ENCODE data around the gene MAU2. TPM values are rescaled to one million over a fixed set of nuclear protein-coding genes. Genes with fewer than 3 reads are reported as not detected.
A peak's percentile ranks its signal among the peaks of the same experiment; 100 is the strongest.
"Not testable (repeated sequence)": the region's sequence is repeated elsewhere in the genome, so short reads cannot be mapped to it uniquely, and the experiment has no call there.

The MAU2 gene
- total RNA-seq, 1 donor from 2014 or later, result 37.0 TPM

- DNase-seq (ENCODE audit: low read depth), result peak; percentile 16
- Mint-ChIP-seq H3K36me3 (ENCODE audit: low read depth, unreplicated experiment) (peaks cover 13% of the 10 kb centered on the region), H3K27me3 (ENCODE audit: low read depth, unreplicated experiment) (no peaks in the 10 kb centered on the region), H3K4me3 (ENCODE audit: unreplicated experiment) (no peak overlapping the region), H3K4me1 (ENCODE audit: low read depth, unreplicated experiment) (no peaks in the 10 kb centered on the region), H3K9me3 (ENCODE audit: unreplicated experiment) (no peaks in the 10 kb centered on the region), H3K27ac (ENCODE audit: unreplicated experiment) (no peak overlapping the region)
- Histone ChIP-seq H3K4me1 (ENCODE audit: insufficient read depth, low read length) (no peaks in the 10 kb centered on the region), H3K27me3 (ENCODE audit: insufficient read depth, low read length) (no peaks in the 10 kb centered on the region), H3K9ac (ENCODE audit: low read length) (no peak overlapping the region), H3K9me3 (ENCODE audit: insufficient read depth, low read depth, low read length) (no peaks in the 10 kb centered on the region), H2AFZ (ENCODE audit: low read depth, low read length) (no peak overlapping the region), H3K4me2 (ENCODE audit: low read length) (no peak overlapping the region), H4K20me1 (ENCODE audit: insufficient read depth, low read length) (peaks cover 1% of the 10 kb centered on the region), H3K4me3 (ENCODE audit: insufficient read depth, low read depth, low read length) (no peak overlapping the region), H3K79me2 (ENCODE audit: insufficient read depth, low read length) (no peaks in the 10 kb centered on the region), H3K36me3 (ENCODE audit: insufficient read depth, low read length) (peaks cover 23% of the 10 kb centered on the region), H3K27ac (ENCODE audit: low read depth, low read length) (no peak overlapping the region)
- no peak for FAIRE-seq
- TF ChIP-seq CTCF (IDR thresholded peaks at IDR 0.05; ENCODE audit: insufficient read depth, low read depth, low read length), result no peak
- no peak for TF ChIP-seq EZH2 (IDR thresholded peaks at IDR 0.05; ENCODE audit: insufficient read depth, low read length)
Observed at GRCh38 chr19:19348266-19348665, 27.6 kb downstream of the MAU2 start.

DNA sequence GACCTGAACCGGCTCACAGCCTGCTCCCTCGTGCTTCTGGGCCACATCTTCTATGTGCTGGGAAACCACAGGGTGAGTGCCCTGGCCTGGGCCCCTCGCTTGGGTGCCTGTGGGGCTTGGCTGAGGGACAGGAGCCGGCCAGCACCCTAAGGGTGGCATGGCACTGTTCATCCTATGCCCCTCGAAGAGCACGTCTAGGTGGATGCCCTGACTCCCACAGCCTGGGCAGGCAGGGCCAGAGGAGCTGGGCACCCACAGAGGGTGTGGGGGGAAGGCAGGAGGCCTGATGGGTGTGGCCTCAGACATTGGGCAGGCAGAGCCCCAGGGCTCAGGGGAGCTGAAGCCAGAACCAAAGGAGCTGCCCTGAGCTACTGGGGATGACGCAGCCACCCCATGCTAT, 28.7 kb downstream of the MAU2 start:
- Histone ChIP-seq H3K4me3 (ENCODE audit: insufficient read depth, low read depth, low read length) (no peak overlapping the region), H2AFZ (ENCODE audit: low read depth, low read length) (no peak overlapping the region), H3K27me3 (ENCODE audit: insufficient read depth, low read length) (no peaks in the 10 kb centered on the region), H3K27ac (ENCODE audit: low read depth, low read length) (no peak overlapping the region), H3K4me2 (ENCODE audit: low read length) (no peak overlapping the region), H3K4me1 (ENCODE audit: insufficient read depth, low read length) (no peaks in the 10 kb centered on the region), H3K9me3 (ENCODE audit: insufficient read depth, low read depth, low read length) (no peaks in the 10 kb centered on the region), H4K20me1 (ENCODE audit: insufficient read depth, low read length) (no peaks in the 10 kb centered on the region), H3K79me2 (ENCODE audit: insufficient read depth, low read length) (no peaks in the 10 kb centered on the region), H3K36me3 (ENCODE audit: insufficient read depth, low read length) (peaks cover 25% of the 10 kb centered on the region), H3K9ac (ENCODE audit: low read length) (no peak overlapping the region)
- Mint-ChIP-seq H3K4me1 (ENCODE audit: low read depth, unreplicated experiment) (no peaks in the 10 kb centered on the region), H3K27ac (ENCODE audit: unreplicated experiment) (no peak overlapping the region), H3K36me3 (ENCODE audit: low read depth, unreplicated experiment) (peaks cover 16% of the 10 kb centered on the region), H3K9me3 (ENCODE audit: unreplicated experiment) (no peaks in the 10 kb centered on the region), H3K4me3 (ENCODE audit: unreplicated experiment) (no peak overlapping the region), H3K27me3 (ENCODE audit: low read depth, unreplicated experiment) (no peaks in the 10 kb centered on the region)
- no peak for FAIRE-seq
- TF ChIP-seq EZH2 (IDR thresholded peaks at IDR 0.05; ENCODE audit: insufficient read depth, low read length), result no peak
- TF ChIP-seq CTCF (IDR thresholded peaks at IDR 0.05; ENCODE audit: insufficient read depth, low read depth, low read length), result no peak
- DNase-seq (ENCODE audit: low read depth), result no peak

- not testable (repeated sequence) for H3K79me2 ChIP-seq (ENCODE audit: insufficient read depth, low read length); H3K4me1 Mint-ChIP-seq (ENCODE audit: low read depth, unreplicated experiment); H3K27me3 ChIP-seq (ENCODE audit: insufficient read depth, low read length); FAIRE-seq; H3K4me3 Mint-ChIP-seq (ENCODE audit: unreplicated experiment); H3K4me3 ChIP-seq (ENCODE audit: insufficient read depth, low read depth, low read length); DNase-seq (ENCODE audit: low read depth); H3K27ac ChIP-seq (ENCODE audit: low read depth, low read length); H3K9ac ChIP-seq (ENCODE audit: low read length); H3K9me3 Mint-ChIP-seq (ENCODE audit: unreplicated experiment); H3K27ac Mint-ChIP-seq (ENCODE audit: unreplicated experiment); H3K9me3 ChIP-seq (ENCODE audit: insufficient read depth, low read depth, low read length); H3K4me2 ChIP-seq (ENCODE audit: low read length); H3K4me1 ChIP-seq (ENCODE audit: insufficient read depth, low read length); H2AFZ ChIP-seq (ENCODE audit: low read depth, low read length); H3K27me3 Mint-ChIP-seq (ENCODE audit: low read depth, unreplicated experiment); H4K20me1 ChIP-seq (ENCODE audit: insufficient read depth, low read length)
- H3K36me3 ChIP-seq (ENCODE audit: insufficient read depth, low read length), result peaks cover 18% of the 10 kb centered on the region
- peaks cover 13% of the 10 kb centered on the region for H3K36me3 Mint-ChIP-seq (ENCODE audit: low read depth, unreplicated experiment)
Observed at GRCh38 chr19:19350756-19351155, 30.1 kb downstream of the MAU2 start.
